Stimulated activated CD8-positive, alpha-beta memory T cell treated with anti-CD3 and anti-CD28 coated beads, Interleukin-12 subunit alpha, Interleukin-12 subunit beta, amount 100 ng/mL, for 1 hour (primary cell): ENCODE data around the gene ZNF160.
"Not testable (repeated sequence)": the region's sequence is repeated elsewhere in the genome, so short reads cannot be mapped to it uniquely, and the experiment has no call there.

ENCODE experiments used
- DNase-seq: peaks from one replicate; pipeline ENCODE4 v3.0.0-alpha.2; 2020; ENCODE audit warnings: low read depth

Gene ZNF160

DNA sequence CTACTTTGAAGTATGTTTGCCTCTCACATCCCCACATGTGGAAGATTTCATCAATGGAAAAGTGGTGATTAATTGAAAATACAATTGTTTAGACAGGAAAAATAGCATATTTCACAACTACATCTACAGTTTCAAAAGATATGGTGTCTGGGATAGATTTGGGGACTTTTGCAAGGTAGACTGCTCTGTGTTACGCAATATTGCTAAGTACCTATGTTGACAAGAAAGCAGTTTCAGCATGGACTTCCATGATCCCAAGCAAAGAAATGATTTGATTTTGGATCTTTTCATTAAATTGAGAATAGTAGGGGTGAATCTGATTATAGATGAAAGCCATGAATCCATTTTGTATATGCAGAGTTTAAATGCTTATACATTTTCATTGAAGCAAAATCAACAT, 10.5 kb downstream of the ZNF160 start:
- no peak for DNase-seq

DNA sequence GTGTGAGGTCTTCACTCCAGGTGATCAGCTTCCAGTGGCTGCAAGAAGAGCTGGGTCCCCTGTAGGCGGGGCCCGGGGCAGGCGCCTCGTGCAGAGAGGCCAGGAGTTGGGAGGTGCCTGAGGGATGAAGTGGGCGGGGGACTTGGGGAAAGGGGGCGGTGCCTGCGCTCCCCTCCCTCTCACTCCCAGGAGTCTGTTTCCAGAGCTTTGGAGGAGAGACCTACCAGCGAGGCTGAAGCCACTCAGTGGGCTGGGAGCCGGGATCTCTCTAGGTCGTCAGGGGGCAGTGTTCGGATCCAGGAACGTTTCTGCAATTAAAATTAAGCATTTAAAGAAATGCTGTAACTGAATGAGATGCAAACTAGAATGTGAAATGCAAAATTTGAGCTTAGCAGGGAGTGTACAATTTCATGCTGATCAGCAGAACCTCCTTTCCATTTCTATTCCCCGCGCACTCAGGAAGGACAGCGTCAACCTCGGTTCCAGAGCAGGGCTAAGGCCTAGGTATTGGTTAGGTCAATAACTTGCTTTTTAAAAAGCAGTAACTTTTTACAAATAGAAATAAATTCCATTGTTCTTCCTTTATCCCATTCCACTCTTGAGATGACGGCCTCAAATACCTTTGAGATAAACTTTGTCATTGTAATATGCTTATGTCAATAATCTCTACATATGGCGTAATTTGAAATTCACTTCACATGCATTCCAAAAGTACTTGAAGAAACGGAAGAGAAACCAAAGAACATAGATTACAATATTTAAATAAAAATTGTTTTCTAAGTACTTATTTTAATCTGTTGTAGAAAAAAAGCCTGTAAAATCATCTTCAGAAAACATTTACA, 11.6 kb downstream of the ZNF160 start:
- DNase-seq, result no peak

DNA sequence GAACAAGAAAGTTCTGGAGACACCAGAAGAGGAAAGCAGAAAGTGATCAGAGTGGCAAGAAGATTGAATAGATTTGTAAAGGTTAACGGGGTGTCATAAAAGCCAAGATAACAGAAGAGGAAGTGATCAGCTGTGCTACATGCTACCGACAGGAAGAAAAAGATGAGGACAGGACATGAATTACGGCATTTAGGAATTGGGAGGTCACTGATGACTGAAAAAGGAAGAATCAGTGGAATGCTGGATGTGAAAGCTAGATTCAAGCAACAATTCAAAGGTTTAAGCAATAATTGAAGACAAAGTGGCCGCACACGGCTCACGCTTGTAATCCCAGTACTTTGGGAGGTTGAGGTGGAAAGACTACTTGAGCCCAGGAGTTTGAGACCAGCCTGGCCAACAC, 15.1 kb downstream of the ZNF160 start:
- no peak for DNase-seq

DNA sequence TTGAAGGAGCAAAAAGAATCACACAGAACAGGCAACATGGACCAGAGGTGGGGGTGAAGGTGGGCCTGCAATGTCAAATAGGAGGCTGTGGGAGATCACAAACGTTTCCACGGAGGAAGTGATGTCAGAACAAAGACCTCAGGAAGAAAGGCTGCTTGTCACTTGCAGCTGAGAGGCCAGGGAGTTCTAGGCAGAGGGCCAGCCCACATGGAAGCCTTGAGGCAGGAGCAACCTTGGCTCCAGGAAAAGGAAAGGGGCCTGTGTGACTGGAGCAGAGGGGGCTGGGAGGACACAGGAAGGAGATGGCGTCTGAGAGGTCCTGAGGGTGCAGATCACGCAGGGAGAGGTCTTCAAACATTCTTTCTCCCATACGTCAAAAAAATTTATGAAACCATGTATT, 16.3 kb downstream of the ZNF160 start:
- no peak for DNase-seq

DNA sequence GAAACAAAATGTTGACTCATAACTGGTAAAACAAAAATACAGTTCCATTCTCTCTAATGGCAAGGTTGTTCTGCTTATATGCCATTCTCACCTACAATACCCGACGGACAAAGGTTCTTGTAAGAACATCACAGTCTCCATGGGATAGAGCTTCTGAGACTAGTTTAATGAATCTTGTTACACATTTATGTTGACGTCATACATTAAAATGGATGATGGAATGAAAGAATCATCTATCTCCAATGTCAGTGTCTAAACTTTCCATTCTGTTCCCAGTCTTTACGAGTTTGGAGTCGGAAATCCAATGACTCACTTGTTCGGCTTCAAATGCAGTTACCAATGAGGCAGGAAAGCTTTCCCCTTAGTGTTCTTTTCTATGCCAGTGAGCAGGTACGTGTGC, 17.7 kb downstream of the ZNF160 start:
- no peak for DNase-seq

DNA sequence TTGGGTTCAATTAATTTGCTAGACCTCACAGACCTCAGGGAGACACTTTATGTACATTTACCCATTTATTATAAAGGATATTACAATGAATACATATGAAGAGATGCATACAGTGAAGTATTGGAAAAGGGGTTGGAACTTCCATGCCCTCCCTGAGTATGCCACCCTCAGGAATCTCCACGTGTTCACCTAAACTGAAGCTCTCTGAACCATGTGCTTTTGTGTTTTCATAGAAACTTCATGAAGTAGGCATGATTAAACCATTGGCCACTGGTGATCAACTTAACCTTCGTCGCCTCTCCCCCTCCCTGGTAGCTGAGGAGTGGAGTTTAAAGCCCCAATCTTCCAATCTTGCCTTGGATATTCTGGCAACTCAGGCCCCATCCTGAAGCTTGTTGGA, 20.3 kb downstream of the ZNF160 start:
- no peak for DNase-seq

DNA sequence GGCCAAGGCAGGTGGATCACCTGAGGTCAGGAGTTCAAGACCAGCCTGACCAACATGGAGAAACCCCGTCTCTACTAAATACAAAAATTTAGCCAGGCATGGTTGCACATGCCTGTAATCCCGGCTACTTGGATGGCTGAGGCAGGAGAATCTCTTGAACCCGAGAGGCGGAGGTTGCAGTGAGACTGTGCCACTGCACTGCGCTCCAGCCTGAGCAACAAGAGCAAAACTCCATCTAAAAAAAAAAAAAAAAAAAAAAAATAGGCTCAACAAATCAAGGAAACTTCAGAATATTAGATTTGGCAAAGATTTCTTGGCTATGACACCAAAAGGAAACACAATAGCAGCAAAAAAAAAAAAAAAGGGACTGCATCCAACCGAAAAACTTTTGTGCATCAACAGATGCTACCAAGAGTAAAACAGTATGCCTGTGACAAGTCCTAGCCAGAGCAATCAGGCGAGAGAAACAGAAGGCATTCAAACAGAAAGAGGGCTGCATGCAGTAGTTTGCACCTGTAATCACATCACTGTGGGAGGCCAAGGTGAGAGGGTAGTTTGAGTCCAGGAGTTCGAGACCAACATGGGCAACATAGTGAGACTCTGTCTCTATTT, 23.8 kb downstream of the ZNF160 start:
- DNase-seq, result no peak

DNA sequence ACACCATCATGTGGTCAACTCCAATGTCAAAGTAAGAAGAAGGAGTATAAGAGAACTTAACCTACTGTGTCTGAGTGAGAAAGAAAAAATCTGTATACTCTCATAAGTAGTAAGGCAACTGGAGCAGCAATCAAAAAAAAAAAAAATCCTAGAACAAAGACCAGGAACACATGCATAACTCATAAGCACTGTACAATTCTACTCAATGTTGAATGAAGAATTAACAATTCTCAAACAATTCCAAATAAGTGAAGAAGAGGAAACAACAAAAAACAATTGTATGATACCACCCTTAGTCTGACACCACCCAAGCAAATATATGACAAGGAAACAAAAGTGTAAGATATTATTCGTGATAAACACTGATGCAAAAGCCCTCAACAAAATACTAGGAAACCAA, 24.6 kb downstream of the ZNF160 start:
- no peak for DNase-seq

DNA sequence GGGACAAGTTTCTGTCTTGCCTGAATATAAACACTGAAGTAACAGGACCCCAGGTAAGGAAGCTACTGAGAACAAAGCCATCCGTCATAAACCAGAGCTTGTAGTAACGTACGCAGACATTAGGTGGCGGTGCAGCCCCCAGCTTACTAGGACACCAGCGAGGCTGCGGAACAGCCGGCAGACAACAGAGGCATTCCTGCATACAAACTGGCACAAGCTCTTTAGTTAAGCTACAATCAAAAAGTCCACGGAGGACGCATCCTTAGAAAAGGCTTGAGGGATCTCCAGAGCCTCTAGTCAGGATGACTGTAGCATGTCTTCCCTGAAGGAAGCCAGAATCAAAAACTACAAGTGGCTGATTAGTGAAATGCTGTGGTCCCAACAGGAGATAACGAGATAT, 26.2 kb downstream of the ZNF160 start:
- DNase-seq, result no peak

DNA sequence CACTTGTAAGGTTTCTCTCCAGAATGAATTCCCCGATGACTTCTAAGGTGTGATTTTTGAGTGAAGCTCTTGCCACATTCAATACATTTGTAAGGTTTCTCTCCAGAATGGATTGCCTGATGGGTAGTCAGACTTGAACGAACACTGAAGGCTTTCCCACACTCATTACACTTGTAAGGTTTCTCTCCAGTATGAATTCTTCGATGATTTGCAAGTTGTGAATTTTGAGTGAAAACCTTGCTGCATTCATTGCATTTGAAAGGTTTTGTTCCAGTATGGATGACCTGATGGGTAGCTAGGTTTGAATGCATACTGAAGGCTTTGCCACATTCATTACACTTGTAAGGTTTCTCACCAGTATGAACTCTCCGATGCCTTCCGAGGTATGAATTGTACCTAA, 34.4 kb downstream of the ZNF160 start:
- DNase-seq, result no peak

DNA sequence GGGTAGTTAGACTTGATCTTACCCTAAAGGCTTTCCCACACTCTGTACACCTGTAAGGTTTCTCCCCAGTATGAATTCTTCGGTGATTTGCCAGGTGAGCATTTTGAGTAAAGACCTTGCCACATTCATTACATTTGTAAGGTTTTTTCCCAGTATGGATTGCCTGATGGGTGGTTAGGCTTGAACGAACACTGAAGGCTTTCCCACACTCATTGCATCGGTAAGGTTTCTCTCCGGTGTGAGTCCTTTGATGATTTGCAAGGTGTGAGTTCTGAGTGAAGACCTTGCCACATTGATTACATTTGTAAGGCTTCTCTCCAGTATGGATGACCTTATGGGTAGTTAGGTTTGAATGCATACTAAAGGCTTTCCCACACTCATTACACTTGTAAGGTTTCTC, 35.0 kb downstream of the ZNF160 start:
- DNase-seq, result no peak

DNA sequence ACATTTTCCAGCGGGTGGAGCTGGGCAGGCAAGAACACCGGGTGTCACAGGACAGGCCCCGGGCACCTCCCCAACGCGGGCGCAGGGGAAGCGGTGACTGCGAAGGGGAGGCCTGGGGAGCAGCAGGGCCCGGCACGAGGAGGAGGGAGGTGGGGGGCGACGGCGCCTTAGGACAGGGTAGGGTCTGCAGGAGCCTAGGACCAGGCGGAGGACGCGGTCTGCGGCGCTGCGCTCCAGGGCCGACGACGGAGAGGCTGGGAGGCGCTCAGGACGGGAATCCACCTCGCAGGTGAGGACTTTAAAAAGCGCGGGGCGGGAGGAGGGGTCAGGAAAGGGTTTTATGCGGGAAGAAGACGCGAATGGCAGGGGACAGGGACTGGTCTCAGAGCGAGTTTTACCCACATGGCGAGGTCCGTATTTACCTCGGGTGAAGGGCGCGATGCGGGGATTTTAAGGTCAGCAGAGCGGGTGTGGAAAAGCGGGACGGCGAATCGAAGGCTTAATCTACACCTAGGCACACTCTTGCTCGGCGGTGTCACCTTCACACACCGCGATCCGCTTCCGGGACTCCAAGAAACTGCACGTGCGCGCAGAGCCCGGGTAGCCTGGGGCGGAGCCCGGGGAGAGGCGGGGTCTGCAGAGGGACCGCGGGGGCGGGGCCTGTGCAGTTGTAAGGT, 45.2 kb downstream of the ZNF160 start:
- DNase-seq, result no peak

DNA sequence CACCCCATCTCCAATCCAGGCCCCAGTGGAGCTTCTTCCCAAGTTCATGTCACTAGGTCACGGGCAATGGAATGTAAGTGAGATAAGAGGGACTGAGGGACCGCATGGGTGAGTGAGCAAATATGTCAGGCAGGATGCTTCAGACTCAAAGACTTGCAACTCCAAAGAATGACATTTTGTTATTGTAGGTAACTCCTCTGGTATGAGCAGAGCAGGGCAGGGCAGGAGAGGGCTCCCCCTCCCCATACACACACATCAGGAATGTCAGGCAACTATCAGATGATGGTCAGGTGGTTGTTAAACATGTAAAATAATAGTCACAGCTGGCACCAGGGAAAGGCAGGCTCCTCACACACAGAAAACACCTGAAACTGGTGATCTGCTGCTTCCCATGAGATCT, 48.1 kb downstream of the ZNF160 start:
- DNase-seq, result no peak

DNA sequence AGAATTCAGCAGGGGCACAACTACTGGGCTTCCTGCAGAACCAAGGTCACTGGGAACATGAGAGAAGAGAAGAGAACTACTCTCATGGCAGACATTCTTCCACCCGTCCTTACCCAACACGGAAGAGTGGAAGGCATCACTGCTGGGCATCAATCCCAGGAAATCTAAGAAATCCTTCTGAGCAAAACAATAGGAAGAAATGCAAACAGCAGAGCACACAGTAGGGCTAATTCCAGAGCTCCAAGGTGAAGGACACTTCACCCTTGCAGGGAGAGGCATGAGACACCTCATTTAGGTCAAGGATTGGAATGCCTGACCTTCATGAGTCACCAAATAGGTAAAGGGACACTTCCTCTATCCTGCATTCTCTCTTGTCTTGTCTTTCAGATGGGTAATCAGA, 55.8 kb downstream of the ZNF160 start:
- DNase-seq, result no peak

DNA sequence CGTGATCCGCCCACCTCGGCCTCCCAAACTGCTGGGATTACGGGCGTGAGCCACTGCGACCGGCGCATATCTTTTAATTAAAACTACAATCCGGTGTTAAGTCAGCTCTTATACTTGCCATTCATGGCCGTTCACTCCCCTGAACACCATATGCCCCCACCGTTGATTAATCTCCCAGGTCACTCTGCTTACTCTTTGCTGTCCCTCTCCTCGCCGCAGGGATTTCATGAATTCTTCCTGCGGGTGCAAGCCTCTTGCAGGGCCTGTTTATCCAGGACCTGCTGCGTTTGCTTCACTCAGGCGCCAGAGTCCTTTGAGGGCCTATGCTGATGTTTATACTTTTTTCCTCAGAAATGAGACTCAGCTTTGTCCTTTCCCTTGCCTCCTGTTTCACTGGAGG, 57.7 kb downstream of the ZNF160 start:
- no peak for DNase-seq

DNA sequence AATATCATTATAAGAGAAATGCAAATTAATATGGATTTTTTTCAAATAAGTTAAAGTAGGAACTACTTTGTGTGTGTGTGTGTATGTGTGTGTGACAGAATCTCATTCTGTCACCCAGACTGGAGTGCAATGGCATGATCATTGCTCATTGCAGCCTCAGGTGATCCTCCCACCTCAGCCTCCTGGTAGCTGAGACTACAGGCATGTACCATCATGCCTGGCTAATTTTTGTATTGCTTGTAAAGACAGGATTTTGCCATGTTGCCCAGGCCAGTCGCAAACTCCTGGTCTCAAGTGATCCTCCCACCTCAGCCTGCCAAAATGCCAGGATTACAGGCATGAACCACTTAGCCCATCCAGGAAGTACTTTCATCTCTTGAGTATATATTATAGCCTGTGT, 61.9 kb downstream of the ZNF160 start:
- DNase-seq, result no peak

DNA sequence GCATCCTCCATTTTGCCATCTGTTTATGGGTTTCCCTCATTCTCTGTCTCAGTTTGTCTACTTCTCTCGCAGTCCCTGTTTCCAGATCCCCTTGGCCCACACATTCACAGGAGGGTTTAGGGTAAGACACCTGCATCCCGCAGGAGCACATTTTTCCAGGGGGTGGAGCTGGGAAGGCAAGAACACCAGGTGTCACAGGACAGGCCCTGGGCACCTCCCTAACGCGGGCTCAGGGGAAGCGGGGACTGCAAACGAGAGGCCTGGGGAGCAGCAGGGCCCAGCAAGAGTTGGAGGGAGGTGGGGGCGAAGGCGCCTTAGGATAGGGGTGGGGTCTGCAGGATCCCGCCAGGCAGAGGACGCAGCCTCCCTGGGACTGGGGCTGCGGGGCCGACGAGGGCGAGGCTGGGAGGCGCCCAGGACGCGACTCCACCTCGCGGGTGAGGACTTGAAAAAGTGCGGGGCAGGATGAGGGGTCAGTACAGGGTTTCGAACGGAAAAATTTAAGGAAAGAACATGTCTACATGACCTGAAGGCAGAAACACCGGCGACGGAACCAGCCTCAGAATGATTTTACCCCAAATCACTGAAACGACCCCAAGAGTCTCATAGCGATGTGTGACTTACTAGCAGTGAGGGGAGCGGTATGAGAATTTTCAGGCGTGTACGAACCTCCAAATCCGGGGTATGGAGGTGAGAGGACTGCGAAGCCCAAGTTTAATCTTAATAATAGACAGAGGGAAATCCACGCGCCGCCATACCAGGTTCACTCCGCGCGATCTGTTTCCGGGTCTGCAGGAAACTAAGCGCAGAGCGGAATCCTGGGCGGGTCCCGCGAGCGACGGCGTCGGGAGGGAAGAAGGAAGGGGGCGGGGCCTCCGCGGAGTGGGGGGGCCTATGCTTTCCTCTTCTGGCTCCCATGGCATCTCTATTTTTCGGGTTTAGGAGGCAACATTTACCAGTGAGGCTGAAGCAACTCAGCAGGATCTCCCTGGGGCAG, 65.8 kb downstream of the ZNF160 start:
- no peak for DNase-seq

DNA sequence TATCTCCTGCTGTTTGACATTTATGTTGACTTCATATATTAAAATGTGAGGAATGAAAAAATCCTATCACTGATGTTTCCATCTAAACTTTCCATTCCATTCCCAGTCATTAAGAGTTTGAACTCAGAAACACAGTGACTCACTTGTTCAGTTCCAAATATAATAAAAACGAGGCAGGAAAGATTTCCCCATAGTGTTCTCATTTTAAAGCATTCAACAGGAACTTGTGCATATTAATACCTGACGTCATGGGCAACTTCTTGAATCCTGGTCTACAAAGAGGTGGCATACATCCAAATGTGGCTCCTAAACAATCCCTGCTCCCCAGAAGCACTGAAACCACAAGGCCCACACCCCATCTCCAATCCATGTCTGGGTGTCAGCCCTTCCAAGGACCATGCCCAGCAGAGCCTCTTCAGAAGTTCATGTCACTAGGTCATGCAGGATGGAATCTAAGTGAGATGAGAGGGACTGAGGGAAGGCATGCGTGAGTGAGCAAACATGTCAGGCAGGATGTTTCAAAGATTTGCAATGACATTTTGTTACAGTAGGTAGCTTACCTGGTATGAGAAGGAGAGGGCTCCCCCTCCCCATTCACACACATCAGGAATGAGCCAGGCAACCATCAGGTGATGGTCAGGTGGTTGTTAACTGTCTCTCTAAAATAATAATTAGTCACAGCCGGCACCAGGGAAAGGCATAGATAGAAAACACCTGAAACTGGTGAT, 68.1 kb downstream of the ZNF160 start:
- no peak for DNase-seq

DNA sequence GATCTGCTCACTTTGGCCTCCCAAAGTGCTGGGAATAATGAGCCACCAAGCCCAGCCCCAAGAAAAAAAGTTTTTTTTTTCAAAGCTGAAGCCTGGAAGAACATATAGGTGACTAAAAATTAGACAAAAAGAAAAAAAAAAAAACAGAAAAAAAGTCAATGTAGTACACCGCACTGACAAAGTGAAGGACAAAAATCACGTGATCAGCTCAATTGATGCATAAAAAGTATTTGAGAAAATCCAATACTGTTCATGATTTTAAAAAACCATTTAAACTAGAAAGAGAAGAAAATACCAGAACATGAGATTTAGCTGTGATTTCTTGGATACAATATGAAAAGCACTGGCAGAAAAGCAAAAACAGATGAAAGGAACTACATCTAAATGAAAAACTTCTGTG, 69.2 kb downstream of the ZNF160 start:
- DNase-seq, result no peak

DNA sequence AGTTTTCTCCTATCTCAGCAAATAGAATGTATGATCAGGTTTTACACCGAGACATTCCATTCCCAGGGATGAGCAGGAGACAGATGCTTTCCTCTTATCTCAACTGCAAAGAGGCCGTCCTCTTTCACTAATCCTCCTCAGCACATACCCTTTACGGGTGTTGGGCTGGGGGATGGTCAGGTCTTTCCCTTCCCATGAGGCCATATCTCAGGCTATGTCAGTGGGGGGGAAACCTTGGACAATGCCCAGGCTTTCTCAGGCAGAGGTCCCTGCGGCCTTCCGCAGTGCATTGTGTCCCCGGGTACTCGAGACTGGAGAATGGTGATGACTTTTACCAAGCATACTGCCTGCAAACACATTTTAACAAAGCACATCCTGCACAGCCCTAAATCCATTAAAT, 74.9 kb downstream of the ZNF160 start:
- not testable (repeated sequence) for DNase-seq

DNA sequence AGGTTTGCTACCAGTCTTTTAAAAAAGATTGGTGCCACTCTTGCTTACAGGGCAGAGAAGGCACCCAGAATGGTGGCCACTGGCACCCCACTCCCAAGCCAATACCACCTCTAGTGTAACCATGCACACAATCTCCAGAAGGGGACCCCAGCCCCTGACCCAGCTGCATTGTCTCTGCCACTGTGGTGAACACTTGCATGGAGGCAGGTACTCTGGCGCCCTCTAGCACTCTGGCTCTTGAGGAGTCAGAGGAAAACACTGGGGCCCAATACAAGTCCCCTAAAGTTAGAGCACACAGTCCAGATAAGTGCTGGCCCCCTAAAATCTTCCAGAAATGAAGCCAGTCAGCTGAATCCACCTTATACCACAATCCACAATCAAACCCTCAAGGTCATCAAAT, 83.5 kb downstream of the ZNF160 start:
- DNase-seq, result no peak
